Mammary epithelial cell (primary cell): ENCODE data around the gene LARGE1.

Experiments used
- EZH2 ChIP-seq: IDR thresholded peaks from 2 replicates; pipeline ENCODE4 v1.6.1; 2012; ENCODE audit warnings: low read length, inconsistent platforms, borderline replicate concordance
- TF ChIP-seq, protein P1 (sequence below), 2 donors: IDR thresholded peaks in 1 of 2; conservative IDR thresholded peaks in 1 of 2; 2 replicates each; pipeline ENCODE4 v1.5.1; 2011 to 2012; ENCODE audit warnings: inconsistent platforms in 2 of 2, low read length in 2 of 2, mild to moderate bottlenecking in 2 of 2, control low read depth in 1 of 2, low read depth in 1 of 2; ENCODE audit not compliant: insufficient read depth in 1 of 2; ENCODE audit errors: extremely low read depth in 1 of 2

DNA sequence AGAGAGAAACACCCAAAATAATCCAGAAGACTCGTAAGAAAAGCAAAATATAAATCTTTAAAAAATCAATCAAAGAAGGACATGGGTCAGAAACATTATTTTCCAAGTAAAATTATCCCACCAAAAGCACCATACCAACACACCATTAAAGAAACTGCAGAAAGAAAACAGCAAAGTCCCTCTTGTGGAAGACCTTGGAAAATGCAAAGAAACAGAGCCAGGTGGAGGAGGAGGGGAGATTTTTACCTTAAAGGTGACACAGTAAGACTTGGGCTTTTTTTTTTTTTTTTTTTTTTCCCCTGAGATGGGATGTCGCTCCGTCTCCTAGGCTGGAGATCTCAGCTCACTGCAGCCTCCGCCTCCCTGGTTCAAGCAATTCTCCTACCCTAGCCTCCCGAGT, 123.8 kb downstream of the LARGE1 start:
- TF ChIP-seq, protein P1, sequence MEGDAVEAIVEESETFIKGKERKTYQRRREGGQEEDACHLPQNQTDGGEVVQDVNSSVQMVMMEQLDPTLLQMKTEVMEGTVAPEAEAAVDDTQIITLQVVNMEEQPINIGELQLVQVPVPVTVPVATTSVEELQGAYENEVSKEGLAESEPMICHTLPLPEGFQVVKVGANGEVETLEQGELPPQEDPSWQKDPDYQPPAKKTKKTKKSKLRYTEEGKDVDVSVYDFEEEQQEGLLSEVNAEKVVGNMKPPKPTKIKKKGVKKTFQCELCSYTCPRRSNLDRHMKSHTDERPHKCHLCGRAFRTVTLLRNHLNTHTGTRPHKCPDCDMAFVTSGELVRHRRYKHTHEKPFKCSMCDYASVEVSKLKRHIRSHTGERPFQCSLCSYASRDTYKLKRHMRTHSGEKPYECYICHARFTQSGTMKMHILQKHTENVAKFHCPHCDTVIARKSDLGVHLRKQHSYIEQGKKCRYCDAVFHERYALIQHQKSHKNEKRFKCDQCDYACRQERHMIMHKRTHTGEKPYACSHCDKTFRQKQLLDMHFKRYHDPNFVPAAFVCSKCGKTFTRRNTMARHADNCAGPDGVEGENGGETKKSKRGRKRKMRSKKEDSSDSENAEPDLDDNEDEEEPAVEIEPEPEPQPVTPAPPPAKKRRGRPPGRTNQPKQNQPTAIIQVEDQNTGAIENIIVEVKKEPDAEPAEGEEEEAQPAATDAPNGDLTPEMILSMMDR (conservative IDR thresholded peaks at IDR 0.05 in 1 of 2, IDR thresholded peaks at IDR 0.05 in 1 of 2; ENCODE audit: extremely low read depth in 1 of 2, insufficient read depth in 1 of 2, low read depth in 1 of 2, low read length in 2 of 2) = no peak
- no peak for TF ChIP-seq EZH2
